Cardiac fibroblast (primary cell): ENCODE results near the gene NPAS2.

Experiments used
- DNase-seq, 2 donors: peaks; one replicate each; pipeline versions ENCODE4 v3.0.0 to v3.0.0-alpha.2; 2010; ENCODE audit warnings: low read depth in 2 of 2
- H3K4me3 ChIP-seq, 2 donors: replicated peaks in 1 of 2; 1 replicate in 1 of 2; 2 replicates in 1 of 2; pipeline ENCODE4 v1.5.1; 2011; ENCODE audit warnings: low read depth in 2 of 2, low read length in 2 of 2, mild to moderate bottlenecking in 2 of 2, moderate library complexity in 1 of 2
- TF ChIP-seq, protein P1 (sequence below): IDR thresholded peaks from one replicate; pipeline ENCODE4 v1.5.1; 2011; ENCODE audit warnings: low read depth, mild to moderate bottlenecking, low read length, inconsistent platforms

NPAS2 gene

DNA sequence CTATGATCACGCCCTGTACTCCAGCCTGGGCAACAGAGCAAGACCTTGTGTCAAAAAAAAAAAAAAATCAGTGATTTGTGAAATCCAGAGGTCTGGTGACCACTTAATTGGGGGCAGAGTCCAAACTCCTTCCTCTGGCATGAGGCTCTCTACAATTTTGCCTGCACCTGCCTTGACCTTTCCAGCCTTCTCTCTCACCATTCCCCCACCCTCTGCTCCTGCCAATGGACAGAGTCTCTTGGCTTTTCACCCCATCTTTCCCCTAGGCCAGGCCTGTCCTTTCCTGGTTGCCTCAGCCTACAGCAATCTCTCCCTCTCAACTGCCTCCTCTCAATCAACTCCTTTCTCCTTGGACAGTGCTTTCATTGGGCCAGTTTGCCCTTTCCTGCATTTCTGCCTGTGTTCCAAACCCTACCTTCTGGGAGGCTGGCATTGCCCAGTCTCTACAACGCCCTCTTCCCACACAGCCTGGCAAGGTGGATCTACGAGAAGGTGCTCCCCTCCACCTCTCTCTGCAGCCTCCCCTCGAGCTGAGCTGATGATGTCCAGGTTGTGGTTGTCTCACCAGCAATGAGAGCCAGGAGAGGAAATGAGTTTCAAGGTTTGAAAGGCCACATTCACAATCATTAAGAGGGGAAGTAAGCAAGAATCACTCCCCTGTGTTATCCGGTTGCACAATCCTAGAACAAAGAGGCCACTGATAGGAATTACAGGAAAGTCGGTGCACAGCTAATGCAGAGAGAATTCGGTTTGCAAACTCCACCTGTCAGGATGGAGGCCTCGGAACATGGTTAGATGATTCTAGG, 39.5 kb upstream of the NPAS2 start:
- peak; percentile 68 to 89 for DNase-seq
- TF ChIP-seq, protein P1, sequence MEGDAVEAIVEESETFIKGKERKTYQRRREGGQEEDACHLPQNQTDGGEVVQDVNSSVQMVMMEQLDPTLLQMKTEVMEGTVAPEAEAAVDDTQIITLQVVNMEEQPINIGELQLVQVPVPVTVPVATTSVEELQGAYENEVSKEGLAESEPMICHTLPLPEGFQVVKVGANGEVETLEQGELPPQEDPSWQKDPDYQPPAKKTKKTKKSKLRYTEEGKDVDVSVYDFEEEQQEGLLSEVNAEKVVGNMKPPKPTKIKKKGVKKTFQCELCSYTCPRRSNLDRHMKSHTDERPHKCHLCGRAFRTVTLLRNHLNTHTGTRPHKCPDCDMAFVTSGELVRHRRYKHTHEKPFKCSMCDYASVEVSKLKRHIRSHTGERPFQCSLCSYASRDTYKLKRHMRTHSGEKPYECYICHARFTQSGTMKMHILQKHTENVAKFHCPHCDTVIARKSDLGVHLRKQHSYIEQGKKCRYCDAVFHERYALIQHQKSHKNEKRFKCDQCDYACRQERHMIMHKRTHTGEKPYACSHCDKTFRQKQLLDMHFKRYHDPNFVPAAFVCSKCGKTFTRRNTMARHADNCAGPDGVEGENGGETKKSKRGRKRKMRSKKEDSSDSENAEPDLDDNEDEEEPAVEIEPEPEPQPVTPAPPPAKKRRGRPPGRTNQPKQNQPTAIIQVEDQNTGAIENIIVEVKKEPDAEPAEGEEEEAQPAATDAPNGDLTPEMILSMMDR, result no peak

DNA sequence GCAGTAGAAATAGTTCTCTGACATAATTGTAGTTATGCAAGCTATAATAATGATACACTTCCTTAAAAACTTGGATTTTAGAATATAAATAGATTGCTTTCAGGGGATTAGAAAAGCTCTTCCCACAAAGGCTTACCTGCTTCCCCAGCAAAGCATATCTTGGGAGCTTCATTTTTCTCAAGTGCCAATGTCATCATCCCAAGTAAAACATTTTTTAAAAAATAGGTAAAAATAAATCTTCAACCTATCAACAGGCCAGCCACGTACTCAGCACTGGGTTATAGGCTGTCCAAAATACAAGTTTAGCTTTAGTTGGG, 39.0 kb upstream of the NPAS2 start:
- no peak overlapping the region for H3K4me3 ChIP-seq

More for the DNA sequence above, 39.5 kb upstream of the NPAS2 start:
- H3K4me3 ChIP-seq, result no peak overlapping the region

DNA sequence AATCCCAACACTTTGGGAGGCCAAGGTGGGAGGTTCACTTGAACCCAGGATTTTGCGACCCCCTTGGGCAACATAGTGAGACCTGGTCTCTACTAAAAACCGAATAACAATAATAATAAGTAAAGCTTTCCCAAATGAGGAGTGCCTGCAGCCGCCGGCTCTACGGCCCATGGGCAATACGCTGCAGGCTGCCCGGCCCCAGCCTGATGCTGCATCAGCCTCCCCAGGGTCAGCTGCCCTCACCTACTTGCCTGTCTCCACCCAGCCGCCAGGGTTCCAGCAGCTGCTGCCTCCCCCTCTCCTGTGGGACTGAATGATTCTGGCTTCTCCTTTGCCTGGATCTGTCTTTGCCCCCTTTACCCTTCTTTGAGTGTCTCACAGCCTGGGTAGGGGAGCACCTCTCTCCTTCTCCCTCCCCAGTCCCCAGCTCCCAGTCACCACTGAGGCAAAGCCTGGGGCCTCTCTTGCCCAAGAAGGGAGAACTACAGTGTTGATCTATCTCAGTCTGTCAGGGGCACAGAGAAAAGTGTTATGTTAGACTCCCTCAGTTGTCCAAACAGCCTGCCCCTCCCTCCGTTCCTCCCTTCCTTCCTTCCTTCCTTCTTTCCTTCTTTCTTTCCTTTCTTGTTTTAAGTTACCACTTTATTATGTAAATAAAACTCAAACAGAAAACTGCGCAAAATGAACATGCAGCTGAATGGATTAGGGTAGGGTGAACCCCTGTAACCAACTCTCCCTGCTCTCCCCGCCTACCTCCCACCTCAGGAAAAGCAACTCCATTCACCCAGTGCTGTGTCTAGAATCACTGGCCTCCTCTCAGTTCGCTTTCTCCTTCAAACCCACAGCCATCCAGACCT, 38.2 kb upstream of the NPAS2 start:
- TF ChIP-seq, protein P1, result no peak
- DNase-seq, result no peak
- no peak overlapping the region for H3K4me3 ChIP-seq

More for the DNA sequence above, 39.0 kb upstream of the NPAS2 start:
- DNase-seq, result no peak
- TF ChIP-seq, protein P1, result no peak

DNA sequence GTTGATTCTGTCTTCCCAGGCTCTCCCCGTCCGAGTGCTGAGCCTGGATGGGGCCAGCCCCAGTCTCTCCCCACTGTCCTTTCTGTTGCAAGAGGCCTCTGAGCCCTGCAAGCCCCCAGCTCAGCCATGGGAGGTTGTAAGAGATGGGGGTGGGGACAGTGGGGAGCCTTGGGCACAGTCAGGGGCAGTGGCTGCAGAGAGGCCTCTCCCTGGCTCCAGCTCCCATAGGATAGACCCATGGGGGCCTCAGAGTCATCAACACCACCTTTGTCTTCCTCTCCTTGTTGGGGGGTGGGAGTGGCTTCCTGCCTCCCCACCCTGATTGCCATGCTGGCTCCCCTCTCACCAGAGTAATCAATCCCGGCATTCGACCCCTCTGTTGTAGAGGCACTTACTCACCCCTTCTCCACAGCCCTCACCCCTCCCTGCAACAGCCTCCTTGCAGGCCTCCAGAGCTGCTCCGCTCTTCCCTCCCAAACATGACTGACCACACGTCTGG, 37.5 kb upstream of the NPAS2 start:
- TF ChIP-seq, protein P1, result no peak
- no peak for DNase-seq
- H3K4me3 ChIP-seq, result no peak overlapping the region

DNA sequence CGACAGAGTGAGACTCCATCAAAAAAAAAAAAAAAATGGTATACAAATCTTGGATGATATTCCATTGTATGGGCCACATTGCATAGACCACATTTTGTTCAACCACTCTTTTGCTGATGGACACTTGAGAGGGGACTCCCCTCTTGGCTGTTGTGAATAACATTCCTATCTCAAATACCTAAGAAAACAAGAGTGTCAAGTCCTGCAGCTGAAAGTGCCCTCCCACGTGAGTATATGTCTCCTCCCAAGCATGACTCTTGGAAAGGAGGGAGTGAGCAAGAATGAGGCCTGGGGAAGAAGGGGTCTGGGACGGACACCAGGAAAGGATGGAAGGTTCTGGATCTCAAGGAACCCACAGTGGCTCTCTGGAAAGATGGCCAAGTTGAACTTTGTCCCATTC, 36.0 kb upstream of the NPAS2 start:
- peak in 1 of 2 donors; percentile 22 for DNase-seq
- TF ChIP-seq, protein P1, result no peak
- H3K4me3 ChIP-seq, result no peak overlapping the region

DNA sequence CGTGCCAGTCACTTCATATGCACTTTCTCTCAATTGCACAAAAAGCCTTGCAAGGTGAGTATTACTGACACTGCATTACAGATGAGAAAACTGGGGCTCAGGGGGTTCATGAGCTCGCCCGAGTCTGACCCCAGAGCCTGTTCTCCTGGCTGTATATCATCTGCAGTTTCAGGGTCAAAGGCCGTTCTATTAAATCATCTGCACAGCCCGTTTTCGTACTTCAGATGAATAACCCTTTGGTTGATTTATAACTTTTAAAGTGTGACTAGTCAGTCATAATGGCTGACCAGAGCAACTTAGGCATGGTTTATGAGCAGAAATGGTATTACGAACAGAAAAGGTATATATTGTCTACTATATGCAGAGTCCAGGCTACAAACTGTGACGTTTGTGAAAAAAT, 35.3 kb upstream of the NPAS2 start:
- DNase-seq, result no peak
- H3K4me3 ChIP-seq, result no peak overlapping the region
- TF ChIP-seq, protein P1, result no peak
